HEK293 (cell line): Measurements from ENCODE around the gene AFF3.

Experiments used
- CTCF ChIP-seq: fragments of 450-650 bp; formaldehyde crosslinking; IDR thresholded peaks from 2 replicates; pipeline ENCODE4 v1.5.1; 2016; ENCODE audit warnings: missing biosample characterization, missing genetic modification characterization
- MEIS1 ChIP-seq: sonication (generic); formaldehyde crosslinking; IDR thresholded peaks from 2 replicates; pipeline ENCODE4 v1.8.1; 2022; ENCODE audit warnings: missing genetic modification reagents, mild to moderate bottlenecking, borderline replicate concordance
- MZF1 ChIP-seq: fragments of 450-650 bp; formaldehyde crosslinking; IDR thresholded peaks from 2 replicates; pipeline ENCODE4 v1.5.1; 2017; ENCODE audit warnings: missing biosample characterization, missing genetic modification characterization, borderline replicate concordance
- REST ChIP-seq: fragments of 450-650 bp; formaldehyde crosslinking; IDR thresholded peaks from 2 replicates; pipeline ENCODE4 v1.5.1; 2016; ENCODE audit warnings: missing biosample characterization, missing genetic modification characterization
- ZNF157 ChIP-seq: fragments of 450-650 bp; formaldehyde crosslinking; IDR thresholded peaks from 2 replicates; pipeline ENCODE4 v1.5.1; 2016; ENCODE audit warnings: missing biosample characterization, missing genetic modification characterization
- ZNF24 ChIP-seq: fragments of 450-650 bp; formaldehyde crosslinking; IDR thresholded peaks from 2 replicates; pipeline ENCODE4 v1.5.1; 2016; ENCODE audit warnings: missing biosample characterization, missing genetic modification characterization
- ZNF292 ChIP-seq: fragments of 450-650 bp; formaldehyde crosslinking; IDR thresholded peaks from 2 replicates; pipeline ENCODE4 v1.5.1; 2016; ENCODE audit warnings: low read depth, missing biosample characterization, missing genetic modification characterization, borderline replicate concordance
- ZNF398 ChIP-seq: fragments of 450-650 bp; formaldehyde crosslinking; IDR thresholded peaks from 2 replicates; pipeline ENCODE4 v1.5.1; 2017; ENCODE audit warnings: missing biosample characterization, missing genetic modification characterization
- TF ChIP-seq, protein P1 (sequence below): fragments of 450-650 bp; formaldehyde crosslinking; optimal IDR thresholded peaks from 2 replicates; pipeline ENCODE3; 2016; ENCODE audit warnings: missing biosample characterization, mild to moderate bottlenecking, missing genetic modification characterization

- TF ChIP-seq, protein P1, sequence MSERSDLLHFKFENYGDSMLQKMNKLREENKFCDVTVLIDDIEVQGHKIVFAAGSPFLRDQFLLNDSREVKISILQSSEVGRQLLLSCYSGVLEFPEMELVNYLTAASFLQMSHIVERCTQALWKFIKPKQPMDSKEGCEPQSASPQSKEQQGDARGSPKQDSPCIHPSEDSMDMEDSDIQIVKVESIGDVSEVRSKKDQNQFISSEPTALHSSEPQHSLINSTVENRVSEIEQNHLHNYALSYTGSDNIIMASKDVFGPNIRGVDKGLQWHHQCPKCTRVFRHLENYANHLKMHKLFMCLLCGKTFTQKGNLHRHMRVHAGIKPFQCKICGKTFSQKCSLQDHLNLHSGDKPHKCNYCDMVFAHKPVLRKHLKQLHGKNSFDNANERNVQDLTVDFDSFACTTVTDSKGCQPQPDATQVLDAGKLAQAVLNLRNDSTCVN (tag by site-specific recombination): no peak
- no peak for TF ChIP-seq ZNF24
- TF ChIP-seq MEIS1 (CRISPR knock-in tag): no peak
- TF ChIP-seq CTCF (tag by site-specific recombination): no peak
- TF ChIP-seq MZF1 (tag by site-specific recombination): no peak
- TF ChIP-seq REST (tag by site-specific recombination): no peak
- TF ChIP-seq ZNF398 (tag by site-specific recombination): no peak
- no peak for TF ChIP-seq ZNF292 (tag by site-specific recombination)
- no peak for TF ChIP-seq ZNF157 (tag by site-specific recombination)
Measured at GRCh38 chr2:99787769-99788382, 354.5 kb downstream of the AFF3 start.
